IMR-90 (cell line): ENCODE results near the gene RASGRP4. TPM values are rescaled to one million over a fixed set of nuclear protein-coding genes. Genes with fewer than 3 reads are reported as not detected.

Experiments used
- ATAC-seq: fragments of 200-7000 bp; cut with Tn5 transposase; 2 replicates; pipeline ENCODE4 v1.9.1; 2020; ENCODE audit warnings: low read depth, mild to moderate bottlenecking, moderate library complexity
- BruUV-seq: library from RNA; stranded (reverse); fragments of 400-500 nt; replicated peaks from 2 replicates; lab custom pipeline; 2021; lab: Mats Ljungman, UMichigan
- CTCF ChIA-PET: fragments of 300-600 bp; formaldehyde crosslinking; extraction: SDS; loops from one replicate; lab custom pipeline; 2021; ENCODE audit warnings: antibody characterized with exemption; lab: Yijun Ruan, JAX
- POLR2A ChIA-PET: fragments of 300-600 bp; sonication (Branson Sonifier 250); formaldehyde crosslinking; loops from one replicate; lab custom pipeline; 2022; ENCODE audit warnings: antibody characterized with exemption; ENCODE audit not compliant: unreplicated experiment; lab: Charles Lee
- DNase-seq: peaks from one replicate; pipeline ENCODE4 v3.0.0; 2013
- H2AFZ ChIP-seq: replicated peaks from 2 replicates; pipeline ENCODE3; 2013; ENCODE audit warnings: low read length, mild to moderate bottlenecking; ENCODE audit not compliant: poor library complexity
- H2AK5ac ChIP-seq: 2 replicates; pipeline ENCODE4 v1.6.1; 2013; ENCODE audit warnings: low read depth, low read length, inconsistent platforms
- H2AK9ac ChIP-seq: replicated peaks from 2 replicates; pipeline ENCODE3; 2013; ENCODE audit warnings: mild to moderate bottlenecking, low read depth, low read length, moderate library complexity; ENCODE audit not compliant: poor library complexity
- H2BK120ac ChIP-seq: 2 replicates; pipeline ENCODE4 v1.6.1; 2013; ENCODE audit warnings: low read depth, low read length, inconsistent platforms
- H2BK15ac ChIP-seq: 3 replicates; pipeline ENCODE4 v1.6.1; 2013; ENCODE audit warnings: low read depth, low read length, inconsistent platforms
- H2BK20ac ChIP-seq: 2 replicates; pipeline ENCODE4 v1.6.1; 2013; ENCODE audit warnings: low read depth, mild to moderate bottlenecking, inconsistent platforms, low read length, moderate library complexity
- H2BK5ac ChIP-seq: 2 replicates; pipeline ENCODE4 v1.6.1; 2013; ENCODE audit warnings: mild to moderate bottlenecking, low read depth, low read length, inconsistent platforms; ENCODE audit not compliant: poor library complexity, severe bottlenecking
- H3K14ac ChIP-seq: replicated peaks from 2 replicates; pipeline ENCODE4 v1.6.1; 2013; ENCODE audit warnings: low read depth, low read length, inconsistent platforms
- H3K18ac ChIP-seq: 2 replicates; pipeline ENCODE4 v1.6.1; 2013; ENCODE audit warnings: low read depth, low read length, control low read depth
- H3K23ac ChIP-seq: 2 replicates; pipeline ENCODE4 v1.6.1; 2013; ENCODE audit warnings: low read depth, low read length, inconsistent platforms
- H3K27ac ChIP-seq: 2 replicates; pipeline ENCODE4 v1.5.1; 2013; ENCODE audit warnings: mild to moderate bottlenecking, control low read depth, low read length; ENCODE audit not compliant: insufficient read depth
- H3K27me3 ChIP-seq: 2 replicates; pipeline ENCODE4 v1.6.1; 2013; ENCODE audit warnings: low read length; ENCODE audit not compliant: control insufficient read depth, insufficient read depth
- H3K36me3 ChIP-seq: 2 replicates; pipeline ENCODE4 v1.6.1; 2013; ENCODE audit warnings: low read length, mixed read lengths; ENCODE audit not compliant: control insufficient read depth, insufficient read depth
- H3K4ac ChIP-seq: 2 replicates; pipeline ENCODE4 v1.6.1; 2013; ENCODE audit warnings: low read depth, low read length, inconsistent platforms
- H3K4me1 ChIP-seq: 2 replicates; pipeline ENCODE4 v1.6.1; 2013; ENCODE audit warnings: low read length, mixed read lengths; ENCODE audit not compliant: control insufficient read depth, insufficient read depth
- H3K4me2 ChIP-seq: 2 replicates; pipeline ENCODE4 v1.6.1; 2013; ENCODE audit warnings: low read depth, mild to moderate bottlenecking, control low read depth, low read length, moderate library complexity
- H3K4me3 ChIP-seq: 2 replicates; pipeline ENCODE4 v1.5.1; 2013; ENCODE audit warnings: low read depth, mild to moderate bottlenecking, control low read depth, low read length, moderate library complexity; ENCODE audit not compliant: insufficient read depth
- H3K56ac ChIP-seq: 2 replicates; pipeline ENCODE4 v1.6.1; 2013; ENCODE audit warnings: low read length, inconsistent platforms; ENCODE audit not compliant: insufficient read depth; ENCODE audit errors: extremely low read depth
- H3K79me1 ChIP-seq, 2 experiments: 2 replicates each; pipeline ENCODE4 v1.6.1; 2013; ENCODE audit warnings: low read length in 2 of 2, inconsistent platforms in 1 of 2, low read depth in 1 of 2
- H3K9ac ChIP-seq: 2 replicates; pipeline ENCODE4 v1.6.1; 2013; ENCODE audit warnings: low read depth, low read length, control low read depth
- H3K9me1 ChIP-seq: 2 replicates; pipeline ENCODE4 v1.6.1; 2013; ENCODE audit warnings: low read length, inconsistent platforms; ENCODE audit not compliant: insufficient read depth
- H3K9me3 ChIP-seq: 2 replicates; pipeline ENCODE4 v1.6.1; 2013; ENCODE audit warnings: low read length; ENCODE audit not compliant: control insufficient read depth, insufficient read depth
- H4K20me1 ChIP-seq: 2 replicates; pipeline ENCODE4 v1.6.1; 2013; ENCODE audit warnings: low read length, inconsistent platforms; ENCODE audit not compliant: insufficient read depth
- H4K5ac ChIP-seq: 2 replicates; pipeline ENCODE4 v1.6.1; 2013; ENCODE audit warnings: mild to moderate bottlenecking, low read depth, low read length, control low read depth
- H4K8ac ChIP-seq, 2 experiments: 2 replicates each; pipeline ENCODE4 v1.6.1; 2013; ENCODE audit warnings: low read depth in 2 of 2, low read length in 2 of 2, control low read depth in 1 of 2, inconsistent platforms in 1 of 2
- H4K91ac ChIP-seq: 2 replicates; pipeline ENCODE4 v1.6.1; 2013; ENCODE audit warnings: low read depth, low read length, inconsistent platforms; ENCODE audit not compliant: insufficient read depth
- BHLHE40 ChIP-seq: fragments of 150-350 bp; IDR thresholded peaks from 2 replicates; pipeline ENCODE4 v1.6.1; 2016; ENCODE audit warnings: mild to moderate bottlenecking, low read depth, low read length
- CEBPB ChIP-seq: IDR thresholded peaks from 2 replicates; pipeline ENCODE4 v1.6.1; 2012; ENCODE audit warnings: low read depth, low read length, improper control_type of control experiment
- CHD1 ChIP-seq: IDR thresholded peaks from 2 replicates; pipeline ENCODE4 v1.6.1; 2012; ENCODE audit warnings: low read depth, low read length, improper control_type of control experiment
- CTCF ChIP-seq: conservative IDR thresholded peaks from 2 replicates; pipeline ENCODE4 v1.5.1; 2012; ENCODE audit warnings: mild to moderate bottlenecking, low read depth, low read length, improper control_type of control experiment
- FOS ChIP-seq: fragments of 150-350 bp; IDR thresholded peaks from 2 replicates; pipeline ENCODE4 v1.6.1; 2016; ENCODE audit warnings: low read depth, low read length
- MAFK ChIP-seq: IDR thresholded peaks from 2 replicates; pipeline ENCODE4 v1.6.1; 2012; ENCODE audit warnings: low read depth, low read length, improper control_type of control experiment
- MAZ ChIP-seq: IDR thresholded peaks from 2 replicates; pipeline ENCODE4 v1.6.1; 2012; ENCODE audit warnings: low read depth, mild to moderate bottlenecking, low read length, improper control_type of control experiment, moderate library complexity, borderline replicate concordance
- MXI1 ChIP-seq: IDR thresholded peaks from 2 replicates; pipeline ENCODE4 v1.6.1; 2012; ENCODE audit warnings: low read depth, mild to moderate bottlenecking, low read length, moderate library complexity, borderline replicate concordance
- NFE2L2 ChIP-seq: fragments of 150-350 bp; IDR thresholded peaks from 2 replicates; pipeline ENCODE4 v1.6.1; 2016; ENCODE audit warnings: low read depth, mild to moderate bottlenecking, low read length
- POLR2A ChIP-seq: IDR thresholded peaks from 2 replicates; pipeline ENCODE4 v1.6.1; 2012; ENCODE audit warnings: mild to moderate bottlenecking, low read depth, low read length
- RAD21 ChIP-seq: IDR thresholded peaks from 2 replicates; pipeline ENCODE4 v1.6.1; 2012; ENCODE audit warnings: low read length, improper control_type of control experiment
- RCOR1 ChIP-seq: IDR thresholded peaks from 2 replicates; pipeline ENCODE4 v1.6.1; 2012; ENCODE audit warnings: mild to moderate bottlenecking, low read length, improper control_type of control experiment; ENCODE audit not compliant: insufficient replicate concordance
- RFX5 ChIP-seq: IDR thresholded peaks from 2 replicates; pipeline ENCODE4 v1.8.0; 2012; ENCODE audit warnings: low read depth, mild to moderate bottlenecking, low read length, moderate library complexity
- SMC3 ChIP-seq: fragments of 150-350 bp; IDR thresholded peaks from 2 replicates; pipeline ENCODE4 v1.6.1; 2016; ENCODE audit warnings: low read depth, mild to moderate bottlenecking, antibody characterized with exemption, low read length, moderate library complexity
- USF2 ChIP-seq: fragments of 150-350 bp; IDR thresholded peaks from 2 replicates; pipeline ENCODE4 v1.6.1; 2017; ENCODE audit warnings: mild to moderate bottlenecking, antibody characterized with exemption, low read length, low read depth
- WGBS, 2 experiments: methylation state at CpG; one replicate each; pipeline versions ENCODE4 v1.1.5 to v1.1.7; 2013; ENCODE audit warnings: missing lambda C conversion rate in 2 of 2; ENCODE audit not compliant: insufficient read length in 1 of 2; ENCODE audit errors: extremely low coverage in 2 of 2; 5-methylcytosine and 5-hydroxymethylcytosine counted together
- dilution Hi-C: fragments of 300-500 bp; cut with HindIII; formaldehyde crosslinking; loops from one replicate; pipeline ENCODE4 v1.14.3; 2018; ENCODE audit warnings: low sequenced_read_pairs; ENCODE audit not compliant: unreplicated experiment
- in situ Hi-C: fragments of 300-500 bp; cut with MboI; formaldehyde crosslinking; loops from 3 replicates; pipeline ENCODE4 v1.14.3; 2019; ENCODE audit warnings: low sequenced_read_pairs, inconsistent platforms, mixed read lengths
- intact Hi-C: fragments of 100-400 bp; cut with micrococcal nuclease; formaldehyde crosslinking; loops from 2 replicates; pipeline ENCODE4 v1.10.0; 2022
- polyA plus RNA-seq, 3 experiments: library from polyadenylated mRNA; depleted of rRNA; stranded (reverse); fragments of >200 nt; gene quantifications; 2 replicates each; pipeline ENCODE4 v1.2.3, GENCODE V29; 2012; ENCODE audit warnings: low replicate concordance in 1 of 3
- total RNA-seq: library from RNA; depleted of rRNA; stranded (reverse); fragments of >200 nt; gene quantifications from 2 replicates; pipeline ENCODE4 v1.2.3, GENCODE V29; 2012
- TF ChIP-seq, protein P1 (sequence below): fragments of 150-350 bp; IDR thresholded peaks from 2 replicates; pipeline ENCODE4 v1.6.1; 2016; ENCODE audit warnings: low read depth, mild to moderate bottlenecking, low read length, moderate library complexity, borderline replicate concordance

The RASGRP4 gene
- total and polyA plus RNA-seq, 2 of the 4 experiments (the other 2 are of a cell fraction): not detected

- Histone ChIP-seq H2AFZ (no peak overlapping the region), H2BK5ac (no peak overlapping the region), H3K9me1 (peaks cover 3% of the 10 kb centered on the region; the same call in 1 of the 2 replicates), H4K20me1 (no peaks in the 10 kb centered on the region), H2AK9ac (no peak overlapping the region), H3K18ac (no peak overlapping the region), H3K27me3 (no peaks in the 10 kb centered on the region), H2AK5ac (no peak overlapping the region), H3K27ac (no peak overlapping the region), H3K4me2 (no peak overlapping the region), H3K23ac (no peak overlapping the region), H3K14ac (no peak overlapping the region), H4K5ac (no peak overlapping the region), H3K56ac (no peak overlapping the region), H2BK15ac (no peak overlapping the region), H3K4me1 (peaks cover 4% of the 10 kb centered on the region), H3K9me3 (no peaks in the 10 kb centered on the region), H3K79me1 (peaks cover 7 to 25% of the 10 kb centered on the region in 2 experiments; a peak in 3 of 4 replicates), H4K91ac (no peak overlapping the region), H2BK20ac (no peak overlapping the region), H3K4ac (no peak overlapping the region), H2BK120ac (no peak overlapping the region), H3K9ac (no peak overlapping the region), H3K36me3 (peaks cover 25% of the 10 kb centered on the region), H3K4me3 (no peak overlapping the region), H4K8ac (no peak overlapping the region)
- DNase-seq: no peak
- dilution Hi-C loops: no loop called here
- TF ChIP-seq SMC3 (no peak), NFE2L2 (no peak), RFX5 (no peak), BHLHE40 (no peak), MAZ (no peak), RAD21 (no peak), POLR2A (no peak), CHD1 (no peak), RCOR1 (no peak), USF2 (no peak), CEBPB (no peak), FOS (no peak), CTCF (no peak), MAFK (no peak), MXI1 (no peak)
- TF ChIP-seq, protein P1, sequence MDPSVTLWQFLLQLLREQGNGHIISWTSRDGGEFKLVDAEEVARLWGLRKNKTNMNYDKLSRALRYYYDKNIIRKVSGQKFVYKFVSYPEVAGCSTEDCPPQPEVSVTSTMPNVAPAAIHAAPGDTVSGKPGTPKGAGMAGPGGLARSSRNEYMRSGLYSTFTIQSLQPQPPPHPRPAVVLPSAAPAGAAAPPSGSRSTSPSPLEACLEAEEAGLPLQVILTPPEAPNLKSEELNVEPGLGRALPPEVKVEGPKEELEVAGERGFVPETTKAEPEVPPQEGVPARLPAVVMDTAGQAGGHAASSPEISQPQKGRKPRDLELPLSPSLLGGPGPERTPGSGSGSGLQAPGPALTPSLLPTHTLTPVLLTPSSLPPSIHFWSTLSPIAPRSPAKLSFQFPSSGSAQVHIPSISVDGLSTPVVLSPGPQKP: no peak
- ChIA-PET CTCF (no interaction called here), POLR2A (no interaction called here)
- no peak for ATAC-seq
- 67% methylated on average over 12 of the region's 30 CpGs; no CpG with 5 or more reads in 1 of the 2 experiments for WGBS, 2 experiments
- intact Hi-C loops: no loop called here
- in situ Hi-C loops: no loop called here
- no TSS peak for BruUV-seq
Observed at GRCh38 chr19:38394488-38394887, 31.5 kb downstream of the RASGRP4 start.
